GM21529 (cell line): ENCODE measurements around the gene SPZ1.
"Not testable (repeated sequence)": the region's sequence is repeated elsewhere in the genome, so short reads cannot be mapped to it uniquely, and the experiment has no call there.

Experiments used
- ATAC-seq: cut with Tn5 transposase; IDR thresholded peaks from one replicate; pipeline ENCODE4 v1.9.1; 2021; ENCODE audit not compliant: unreplicated experiment

The SPZ1 gene

GRCh38 chr5:80326468-80326867, 6.7 kb downstream of the SPZ1 start:
- ATAC-seq: no peak

GRCh38 chr5:80337379-80337778, 17.6 kb downstream of the SPZ1 start:
- ATAC-seq: no peak

- ATAC-seq: no peak
These were observed 19.3 kb downstream of the SPZ1 start for GRCh38 chr5:80339116-80339515.

GRCh38 chr5:80341016-80341775, 21.4 kb downstream of the SPZ1 start:
- ATAC-seq: no peak

GRCh38 chr5:80343067-80343466, 23.3 kb downstream of the SPZ1 start:
- ATAC-seq: no peak

GRCh38 chr5:80346055-80346454, 26.3 kb downstream of the SPZ1 start:
- ATAC-seq: no peak

GRCh38 chr5:80348171-80348570, 28.4 kb downstream of the SPZ1 start:
- no peak for ATAC-seq

- ATAC-seq: not testable (repeated sequence)
These were observed 31.2 kb downstream of the SPZ1 start for GRCh38 chr5:80351019-80351418.

- no peak for ATAC-seq
These were observed 35.9 kb downstream of the SPZ1 start for GRCh38 chr5:80355686-80356085.

- no peak for ATAC-seq
These were observed 37.9 kb downstream of the SPZ1 start for GRCh38 chr5:80357671-80358070.

GRCh38 chr5:80360914-80361444, 41.2 kb downstream of the SPZ1 start:
- no peak for ATAC-seq

- no peak for ATAC-seq
These were observed 45.1 kb downstream of the SPZ1 start for GRCh38 chr5:80364892-80365291.

GRCh38 chr5:80368661-80369480, 49.1 kb downstream of the SPZ1 start:
- no peak for ATAC-seq

GRCh38 chr5:80369521-80369920, 49.7 kb downstream of the SPZ1 start:
- ATAC-seq: no peak

- ATAC-seq: no peak
These were observed 50.6 kb downstream of the SPZ1 start for GRCh38 chr5:80370390-80370789.
